ENCODE measurements around the gene MCL1. TPM values are rescaled to one million over a fixed set of nuclear protein-coding genes. Genes with fewer than 3 reads are reported as not detected.

Gene MCL1
- total and polyA plus RNA-seq, 2 experiments from 2014 or later = 55.3 to 244 TPM

- Mint-ChIP-seq H3K27me3 (ENCODE audit: insufficient read depth, low read depth, poor library complexity) (peaks cover 6% of the 10 kb centered on the region), H3K4me1 (peaks cover 13% of the 10 kb centered on the region), H3K27ac (0 out of 2 replicates have a peak overlapping the region, but pooled peaks have one; percentile 32), H3K4me3 (no peak overlapping the region; the same call in 2 of the 3 replicates), H3K9me3 (no peaks in the 10 kb centered on the region), H3K36me3 (ENCODE audit: low read depth) (peaks cover 32% of the 10 kb centered on the region)
- Histone ChIP-seq H3F3A (replicated peaks; ENCODE audit: low read depth) (peaks cover 19% of the 10 kb centered on the region), H3K79me2 (replicated peaks; ENCODE audit: insufficient read depth) (peaks cover 6% of the 10 kb centered on the region), H2AFZ (no peak overlapping the region), H4K20me1 (replicated peaks; ENCODE audit: insufficient read depth) (no peaks in the 10 kb centered on the region; the same call in 1 of the 2 replicates), H3K27ac (ENCODE audit: low read depth) (peak overlapping the region; percentile 83), H3K4me3 (no peak overlapping the region), H3K4me1 (ENCODE audit: insufficient read depth) (peaks cover 9% of the 10 kb centered on the region), H3K27me3 (ENCODE audit: insufficient read depth) (no peaks in the 10 kb centered on the region), H3K36me3 (ENCODE audit: insufficient read depth) (peaks cover 8% of the 10 kb centered on the region), H3K9me2 (ENCODE audit: insufficient read depth) (no peaks in the 10 kb centered on the region), H3K4me2 (no peak overlapping the region; the same call in 1 of the 2 replicates)
- ATAC-seq (peak; percentile 24; the same call in 2 of the 3 replicates), DNase-seq (ENCODE audit: low spot score) (peak; percentile 49)
- TF ChIP-seq NANOG (IDR thresholded peaks at IDR 0.05; ENCODE audit: borderline replicate concordance) = no peak
- no peak for TF ChIP-seq REST (IDR thresholded peaks at IDR 0.05; ENCODE audit: unreplicated experiment)
- TF ChIP-seq EZH2phosphoT487 (IDR thresholded peaks at IDR 0.05; ENCODE audit: unreplicated experiment) = no peak
- no peak for TF ChIP-seq STAT1 (IDR thresholded peaks at IDR 0.05; ENCODE audit: unreplicated experiment)
Measured at GRCh38 chr1:150609732-150610131, 30.3 kb upstream of the MCL1 start.

GRCh38 chr1:150606463-150607142, 27.2 kb upstream of the MCL1 start:
- H2AFZ ChIP-seq = no peak overlapping the region
- no peak overlapping the region for H3K4me3 ChIP-seq
- no peaks in the 10 kb centered on the region for H3K36me3 ChIP-seq (ENCODE audit: insufficient read depth)
- Mint-ChIP-seq H3K4me1 (peaks cover 22% of the 10 kb centered on the region), H3K27me3 (ENCODE audit: insufficient read depth, low read depth, poor library complexity) (peaks cover 3% of the 10 kb centered on the region), H3K4me3 (no peak overlapping the region), H3K9me3 (no peaks in the 10 kb centered on the region), H3K36me3 (ENCODE audit: low read depth) (peaks cover 11% of the 10 kb centered on the region; the same call in 2 of the 3 replicates), H3K27ac (peak overlapping the region; percentile 92)
- H4K20me1 ChIP-seq (replicated peaks; ENCODE audit: insufficient read depth) = no peaks in the 10 kb centered on the region
- H3K79me2 ChIP-seq (replicated peaks; ENCODE audit: insufficient read depth) = no peaks in the 10 kb centered on the region; the same call in none of the 2 replicates
- no peaks in the 10 kb centered on the region for H3K27me3 ChIP-seq (ENCODE audit: insufficient read depth)
- H3K27ac ChIP-seq (ENCODE audit: low read depth) = peak overlapping the region; percentile 80
- peaks cover 4% of the 10 kb centered on the region; the same call in 1 of the 2 replicates for H3K9me2 ChIP-seq (ENCODE audit: insufficient read depth)
- no peak overlapping the region for H3K4me2 ChIP-seq
- H3F3A ChIP-seq (replicated peaks; ENCODE audit: low read depth) = peaks cover 8% of the 10 kb centered on the region
- no peak for DNase-seq (ENCODE audit: low spot score)
- peaks cover 16% of the 10 kb centered on the region for H3K4me1 ChIP-seq (ENCODE audit: insufficient read depth)
- no peak for ATAC-seq
- no peak for TF ChIP-seq CREB1 (CRISPR knock-in tag; IDR thresholded peaks at IDR 0.05; ENCODE audit: low read depth)
- no peak for TF ChIP-seq NANOG (IDR thresholded peaks at IDR 0.05; ENCODE audit: borderline replicate concordance)
- no peak for TF ChIP-seq ETS1 (IDR thresholded peaks at IDR 0.05)
- TF ChIP-seq EZH2 (IDR thresholded peaks at IDR 0.05; ENCODE audit: low read depth, unreplicated experiment) = no peak
- no peak for TF ChIP-seq ZNF331 (CRISPR knock-in tag; IDR thresholded peaks at IDR 0.05; ENCODE audit: low read depth)
- TF ChIP-seq CTCF (conservative IDR thresholded peaks at IDR 0.05; ENCODE audit: low read depth in 2 of 2) = no peak
- no peak for TF ChIP-seq POLR2AphosphoS5 (IDR thresholded peaks at IDR 0.05; ENCODE audit: low read depth)
- no peak for TF ChIP-seq ZNF114 (CRISPR knock-in tag; IDR thresholded peaks at IDR 0.05)
- no peak for TF ChIP-seq EZH2phosphoT487 (IDR thresholded peaks at IDR 0.05; ENCODE audit: unreplicated experiment)

Measured in GM23338 (cell line).